ENCODE measurements around the gene ANKRD39. TPM values are rescaled to one million over a fixed set of nuclear protein-coding genes. Genes with fewer than 3 reads are reported as not detected.

The ANKRD39 gene
- total and polyA plus RNA-seq, 2 experiments from 2014 or later: 17.5 to 32.0 TPM

DNA sequence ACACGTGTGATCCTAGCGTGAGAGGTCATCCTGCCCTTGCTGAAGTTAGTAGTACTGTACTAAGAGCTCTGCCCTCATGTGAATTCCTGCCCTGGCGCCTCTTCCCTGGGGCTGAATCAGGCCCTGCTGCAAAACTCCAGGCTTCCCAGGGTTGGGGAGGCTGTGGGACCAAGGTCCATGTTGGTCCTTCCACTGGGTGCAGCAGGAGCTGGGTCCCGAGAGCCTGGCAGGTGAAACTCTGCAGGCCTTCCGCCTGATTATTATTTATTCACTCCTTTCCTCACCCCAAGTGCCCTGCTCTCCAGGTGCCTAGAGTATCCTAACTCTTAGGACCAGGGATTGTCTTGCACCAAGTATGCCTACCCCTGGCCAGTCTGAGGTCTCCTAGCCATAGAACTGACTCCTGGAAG lies 47.0 kb downstream of the ANKRD39 start:
- Histone ChIP-seq H3F3A (replicated peaks; ENCODE audit: low read depth) (peaks cover 6% of the 10 kb centered on the region; the same call in 1 of the 2 replicates), H3K36me3 (ENCODE audit: insufficient read depth) (no peaks in the 10 kb centered on the region), H3K79me2 (replicated peaks; ENCODE audit: insufficient read depth) (no peaks in the 10 kb centered on the region), H3K4me1 (ENCODE audit: insufficient read depth) (peaks cover 5% of the 10 kb centered on the region), H3K4me2 (no peak overlapping the region), H3K9me2 (ENCODE audit: insufficient read depth) (no peaks in the 10 kb centered on the region), H3K27me3 (ENCODE audit: insufficient read depth) (no peaks in the 10 kb centered on the region), H3K27ac (ENCODE audit: low read depth) (no peak overlapping the region), H4K20me1 (replicated peaks; ENCODE audit: insufficient read depth) (no peaks in the 10 kb centered on the region), H2AFZ (no peak overlapping the region), H3K4me3 (no peak overlapping the region)
- H3K36me3 Mint-ChIP-seq (ENCODE audit: low read depth): peaks cover 11% of the 10 kb centered on the region; the same call in 2 of the 3 replicates
- TF ChIP-seq NANOG (IDR thresholded peaks at IDR 0.05; ENCODE audit: borderline replicate concordance) (no peak), CTCF (conservative IDR thresholded peaks at IDR 0.05; ENCODE audit: low read depth in 2 of 2) (no peak), ETS1 (IDR thresholded peaks at IDR 0.05) (no peak), STAT1 (IDR thresholded peaks at IDR 0.05; ENCODE audit: unreplicated experiment) (no peak), JUNB (IDR thresholded peaks at IDR 0.05; ENCODE audit: unreplicated experiment) (no peak), REST (IDR thresholded peaks at IDR 0.05; ENCODE audit: unreplicated experiment) (no peak), POLR2AphosphoS5 (IDR thresholded peaks at IDR 0.05; ENCODE audit: low read depth) (no peak)
- TF ChIP-seq, protein P1, sequence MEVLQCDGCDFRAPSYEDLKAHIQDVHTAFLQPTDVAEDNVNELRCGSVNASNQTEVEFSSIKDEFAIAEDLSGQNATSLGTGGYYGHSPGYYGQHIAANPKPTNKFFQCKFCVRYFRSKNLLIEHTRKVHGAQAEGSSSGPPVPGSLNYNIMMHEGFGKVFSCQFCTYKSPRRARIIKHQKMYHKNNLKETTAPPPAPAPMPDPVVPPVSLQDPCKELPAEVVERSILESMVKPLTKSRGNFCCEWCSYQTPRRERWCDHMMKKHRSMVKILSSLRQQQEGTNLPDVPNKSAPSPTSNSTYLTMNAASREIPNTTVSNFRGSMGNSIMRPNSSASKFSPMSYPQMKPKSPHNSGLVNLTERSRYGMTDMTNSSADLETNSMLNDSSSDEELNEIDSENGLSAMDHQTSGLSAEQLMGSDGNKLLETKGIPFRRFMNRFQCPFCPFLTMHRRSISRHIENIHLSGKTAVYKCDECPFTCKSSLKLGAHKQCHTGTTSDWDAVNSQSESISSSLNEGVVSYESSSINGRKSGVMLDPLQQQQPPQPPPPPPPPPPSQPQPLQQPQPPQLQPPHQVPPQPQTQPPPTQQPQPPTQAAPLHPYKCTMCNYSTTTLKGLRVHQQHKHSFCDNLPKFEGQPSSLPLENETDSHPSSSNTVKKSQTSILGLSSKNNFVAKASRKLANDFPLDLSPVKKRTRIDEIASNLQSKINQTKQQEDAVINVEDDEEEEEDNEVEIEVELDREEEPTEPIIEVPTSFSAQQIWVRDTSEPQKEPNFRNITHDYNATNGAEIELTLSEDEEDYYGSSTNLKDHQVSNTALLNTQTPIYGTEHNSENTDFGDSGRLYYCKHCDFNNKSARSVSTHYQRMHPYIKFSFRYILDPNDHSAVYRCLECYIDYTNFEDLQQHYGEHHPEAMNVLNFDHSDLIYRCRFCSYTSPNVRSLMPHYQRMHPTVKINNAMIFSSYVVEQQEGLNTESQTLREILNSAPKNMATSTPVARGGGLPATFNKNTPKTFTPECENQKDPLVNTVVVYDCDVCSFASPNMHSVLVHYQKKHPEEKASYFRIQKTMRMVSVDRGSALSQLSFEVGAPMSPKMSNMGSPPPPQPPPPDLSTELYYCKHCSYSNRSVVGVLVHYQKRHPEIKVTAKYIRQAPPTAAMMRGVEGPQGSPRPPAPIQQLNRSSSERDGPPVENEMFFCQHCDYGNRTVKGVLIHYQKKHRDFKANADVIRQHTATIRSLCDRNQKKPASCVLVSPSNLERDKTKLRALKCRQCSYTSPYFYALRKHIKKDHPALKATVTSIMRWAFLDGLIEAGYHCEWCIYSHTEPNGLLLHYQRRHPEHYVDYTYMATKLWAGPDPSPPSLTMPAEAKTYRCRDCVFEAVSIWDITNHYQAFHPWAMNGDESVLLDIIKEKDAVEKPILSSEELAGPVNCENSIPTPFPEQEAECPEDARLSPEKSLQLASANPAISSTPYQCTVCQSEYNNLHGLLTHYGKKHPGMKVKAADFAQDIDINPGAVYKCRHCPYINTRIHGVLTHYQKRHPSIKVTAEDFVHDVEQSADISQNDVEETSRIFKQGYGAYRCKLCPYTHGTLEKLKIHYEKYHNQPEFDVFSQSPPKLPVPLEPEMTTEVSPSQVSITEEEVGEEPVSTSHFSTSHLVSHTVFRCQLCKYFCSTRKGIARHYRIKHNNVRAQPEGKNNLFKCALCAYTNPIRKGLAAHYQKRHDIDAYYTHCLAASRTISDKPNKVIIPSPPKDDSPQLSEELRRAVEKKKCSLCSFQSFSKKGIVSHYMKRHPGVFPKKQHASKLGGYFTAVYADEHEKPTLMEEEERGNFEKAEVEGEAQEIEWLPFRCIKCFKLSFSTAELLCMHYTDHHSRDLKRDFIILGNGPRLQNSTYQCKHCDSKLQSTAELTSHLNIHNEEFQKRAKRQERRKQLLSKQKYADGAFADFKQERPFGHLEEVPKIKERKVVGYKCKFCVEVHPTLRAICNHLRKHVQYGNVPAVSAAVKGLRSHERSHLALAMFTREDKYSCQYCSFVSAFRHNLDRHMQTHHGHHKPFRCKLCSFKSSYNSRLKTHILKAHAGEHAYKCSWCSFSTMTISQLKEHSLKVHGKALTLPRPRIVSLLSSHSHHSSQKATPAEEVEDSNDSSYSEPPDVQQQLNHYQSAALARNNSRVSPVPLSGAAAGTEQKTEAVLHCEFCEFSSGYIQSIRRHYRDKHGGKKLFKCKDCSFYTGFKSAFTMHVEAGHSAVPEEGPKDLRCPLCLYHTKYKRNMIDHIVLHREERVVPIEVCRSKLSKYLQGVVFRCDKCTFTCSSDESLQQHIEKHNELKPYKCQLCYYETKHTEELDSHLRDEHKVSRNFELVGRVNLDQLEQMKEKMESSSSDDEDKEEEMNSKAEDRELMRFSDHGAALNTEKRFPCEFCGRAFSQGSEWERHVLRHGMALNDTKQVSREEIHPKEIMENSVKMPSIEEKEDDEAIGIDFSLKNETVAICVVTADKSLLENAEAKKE (CRISPR knock-in tag; IDR thresholded peaks at IDR 0.05): no peak
- no peak overlapping the region for H3K4me3 Mint-ChIP-seq
- ATAC-seq (no peak), DNase-seq (ENCODE audit: low spot score) (no peak)
- peaks cover 6% of the 10 kb centered on the region; the same call in 1 of the 3 replicates for H3K9me3 Mint-ChIP-seq
- no peaks in the 10 kb centered on the region for H3K4me1 Mint-ChIP-seq
- no peaks in the 10 kb centered on the region for H3K27me3 Mint-ChIP-seq (ENCODE audit: insufficient read depth, low read depth, poor library complexity)
- no peak overlapping the region for H3K27ac Mint-ChIP-seq

Measured in GM23338 (cell line).